Small intestine (tissue), 7 donors: ENCODE measurements around the gene DSTYK. TPM values are rescaled to one million over a fixed set of nuclear protein-coding genes. Genes with fewer than 3 reads are reported as not detected.

Source experiments
- DNase-seq, 2 donors: peaks; one replicate each; pipeline versions ENCODE4 v3.0.0 to v3.0.0-alpha.2; 2013
- FAIRE-seq: peaks from 2 replicates; lab custom pipeline; 2012; peaks lifted over from hg19 to GRCh38; lab: Jason Lieb, UNC
- H3K27ac ChIP-seq, 3 donors: one replicate each; pipeline ENCODE4 v1.5.1; 2013; ENCODE audit warnings: low read length in 2 of 3, mild to moderate bottlenecking in 2 of 3, control low read depth in 1 of 3, inconsistent platforms in 1 of 3, low read depth in 1 of 3, moderate library complexity in 1 of 3
- H3K27me3 ChIP-seq, 3 donors: one replicate each; pipeline ENCODE4 v1.6.1; 2013; ENCODE audit warnings: low read length in 3 of 3, inconsistent platforms in 1 of 3; ENCODE audit not compliant: control insufficient read depth in 3 of 3, insufficient read depth in 3 of 3
- H3K36me3 ChIP-seq, 3 donors: one replicate each; pipeline ENCODE4 v1.6.1; 2013; ENCODE audit warnings: low read length in 3 of 3, inconsistent platforms in 1 of 3, low read depth in 1 of 3, mild to moderate bottlenecking in 1 of 3, moderate library complexity in 1 of 3; ENCODE audit not compliant: control insufficient read depth in 3 of 3, insufficient read depth in 2 of 3
- H3K4me1 ChIP-seq, 3 donors: one replicate each; pipeline ENCODE4 v1.6.1; 2013; ENCODE audit warnings: low read length in 2 of 3, inconsistent platforms in 1 of 3, low read depth in 1 of 3, mild to moderate bottlenecking in 1 of 3, moderate library complexity in 1 of 3; ENCODE audit not compliant: control insufficient read depth in 3 of 3, insufficient read depth in 2 of 3
- H3K4me3 ChIP-seq, 3 donors: one replicate each; pipeline ENCODE4 v1.5.1; 2013; ENCODE audit warnings: low read length in 3 of 3, control low read depth in 1 of 3, inconsistent platforms in 1 of 3, low read depth in 1 of 3, mild to moderate bottlenecking in 1 of 3, moderate library complexity in 1 of 3
- H3K9me3 ChIP-seq, 2 donors: one replicate each; pipeline ENCODE4 v1.6.1; 2013; ENCODE audit warnings: low read depth in 1 of 2, low read length in 1 of 2; ENCODE audit not compliant: control insufficient read depth in 2 of 2, insufficient read depth in 1 of 2
- WGBS, 3 donors: extraction: QIAGEN DNeasy Blood & Tissue Kit; methylation state at CpG; one replicate each; pipeline ENCODE4 v1.1.7; 2013; 5-methylcytosine and 5-hydroxymethylcytosine counted together
- polyA plus RNA-seq, 4 donors: library from polyadenylated mRNA; stranded (reverse) in 3 of 4; unstranded in 1 of 4; fragments of 200-250 nt in 3 of 4; fragments of 120-200 nt in 1 of 4; gene quantifications; one replicate each; pipeline versions ENCODE4 v1.2.1 to v1.2.3, GENCODE V29; 2013
- donor health status: healthy with polysubstance abuse.
- donor health status: control.
- donor health status: control.
- donor health status: Bipolar disorder and iron deficiency.
- donor health status: healthy.

The DSTYK gene
- polyA plus RNA-seq, 4 donors: 1.1 to 4.8 (median 2.3) TPM

DNA sequence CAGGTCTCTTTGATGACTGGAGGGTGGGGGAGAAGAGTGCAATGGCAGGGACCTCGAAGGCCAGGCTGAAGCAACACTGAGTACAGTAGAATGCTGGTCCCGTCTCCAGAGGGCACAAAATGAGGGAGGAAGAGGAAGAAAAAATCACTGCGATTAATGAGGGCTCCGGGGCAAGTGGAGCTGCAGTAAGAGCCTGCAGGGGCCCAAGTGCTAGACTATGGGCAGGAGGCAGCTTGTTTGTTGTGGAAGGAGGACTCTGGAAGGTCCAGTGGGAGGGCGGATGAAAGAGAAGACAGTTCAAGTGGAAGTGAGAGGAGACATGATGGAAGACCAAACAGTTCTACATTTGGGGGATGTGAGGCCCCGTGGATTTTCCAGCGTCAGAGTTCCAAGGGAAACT is 33.6 kb upstream of the DSTYK start:
- no peaks in the 10 kb centered on the region for H3K36me3 ChIP-seq
- 83 to 90% (median 85%) methylated on average over 7 of the region's 7 CpGs for WGBS, 3 donors
- H3K4me1 ChIP-seq: peaks cover 0 to 27% (median 7%) of the 10 kb centered on the region in 3 donors
- no peaks in the 10 kb centered on the region for H3K27me3 ChIP-seq
- H3K27ac ChIP-seq: no peak overlapping the region
- FAIRE-seq: no peak
- H3K4me3 ChIP-seq: no peak overlapping the region
- H3K9me3 ChIP-seq: no peaks in the 10 kb centered on the region
- DNase-seq: no peak

DNA sequence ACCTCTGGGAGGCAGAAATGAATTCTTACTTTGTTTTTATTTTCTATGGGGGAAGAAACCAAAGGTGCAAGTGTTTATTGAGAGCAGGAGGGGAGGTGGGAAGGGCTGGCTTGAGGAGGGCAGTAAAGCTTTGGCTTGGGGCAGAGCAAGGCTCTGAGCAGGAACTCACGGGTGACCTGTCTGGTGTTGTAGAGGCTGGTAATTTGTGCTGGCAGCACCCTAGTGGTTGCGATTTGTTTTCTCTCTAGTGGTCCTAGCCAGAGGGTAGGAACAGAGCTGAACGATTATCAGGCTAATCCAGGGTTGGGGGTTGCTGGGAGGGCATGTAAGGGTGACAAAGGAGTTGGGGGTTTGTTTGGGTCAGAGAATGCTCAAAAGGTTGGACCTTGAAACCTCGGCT is 32.9 kb upstream of the DSTYK start:
- FAIRE-seq: no peak

DNA sequence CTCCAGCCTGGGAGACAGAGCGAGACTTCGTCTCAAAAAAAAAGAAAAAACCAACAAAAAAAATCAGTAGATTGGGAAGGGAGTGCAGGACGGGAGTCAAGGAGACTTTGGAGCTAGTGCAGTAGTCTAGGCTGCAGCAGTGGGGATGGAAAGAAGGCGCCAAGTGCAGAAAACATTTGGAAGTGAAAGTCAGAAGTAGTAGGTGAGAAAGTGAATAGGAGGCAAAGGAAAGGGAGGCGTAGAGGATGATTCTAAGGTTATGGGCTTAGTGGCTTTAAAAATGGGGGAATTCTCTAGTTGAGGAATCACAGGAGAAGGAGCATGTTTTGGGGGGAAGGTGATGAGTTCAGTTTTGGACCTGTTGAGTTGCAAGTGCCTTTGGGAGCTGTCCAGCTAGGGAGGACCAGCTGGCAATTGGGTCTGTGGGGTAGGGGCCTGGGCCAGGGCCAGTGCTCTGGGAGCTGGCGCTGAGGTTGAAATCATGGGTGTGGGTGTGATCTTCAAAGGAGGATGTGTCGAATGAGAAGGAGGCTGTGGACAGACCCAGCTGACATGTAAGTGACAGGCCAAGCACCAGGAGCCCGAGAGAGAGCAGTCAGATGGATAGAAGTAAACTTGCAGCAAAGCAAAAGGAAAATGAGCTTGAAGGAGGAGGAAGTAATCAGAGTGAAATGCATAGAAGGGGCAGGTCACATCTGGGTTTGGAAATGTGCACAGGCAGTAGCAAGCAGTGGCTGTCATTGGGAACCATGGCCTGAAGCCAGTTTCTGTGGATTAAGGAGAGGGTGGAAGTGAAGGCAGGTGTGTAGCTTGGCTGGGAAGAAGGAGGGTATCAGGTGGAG is 32.1 kb upstream of the DSTYK start:
- no peak for FAIRE-seq
- H3K27ac ChIP-seq: no peak overlapping the region

More for the DNA sequence above, 32.9 kb upstream of the DSTYK start:
- no peak for DNase-seq
- no peak overlapping the region for H3K27ac ChIP-seq
- H3K4me3 ChIP-seq: no peak overlapping the region
- peaks cover 0 to 21% (median 5%) of the 10 kb centered on the region in 3 donors for H3K4me1 ChIP-seq
- H3K27me3 ChIP-seq: no peaks in the 10 kb centered on the region
- WGBS, 3 donors: 62 to 81% (median 69%) methylated on average over 4 of the region's 4 CpGs
- no peaks in the 10 kb centered on the region for H3K9me3 ChIP-seq
- no peaks in the 10 kb centered on the region for H3K36me3 ChIP-seq

DNA sequence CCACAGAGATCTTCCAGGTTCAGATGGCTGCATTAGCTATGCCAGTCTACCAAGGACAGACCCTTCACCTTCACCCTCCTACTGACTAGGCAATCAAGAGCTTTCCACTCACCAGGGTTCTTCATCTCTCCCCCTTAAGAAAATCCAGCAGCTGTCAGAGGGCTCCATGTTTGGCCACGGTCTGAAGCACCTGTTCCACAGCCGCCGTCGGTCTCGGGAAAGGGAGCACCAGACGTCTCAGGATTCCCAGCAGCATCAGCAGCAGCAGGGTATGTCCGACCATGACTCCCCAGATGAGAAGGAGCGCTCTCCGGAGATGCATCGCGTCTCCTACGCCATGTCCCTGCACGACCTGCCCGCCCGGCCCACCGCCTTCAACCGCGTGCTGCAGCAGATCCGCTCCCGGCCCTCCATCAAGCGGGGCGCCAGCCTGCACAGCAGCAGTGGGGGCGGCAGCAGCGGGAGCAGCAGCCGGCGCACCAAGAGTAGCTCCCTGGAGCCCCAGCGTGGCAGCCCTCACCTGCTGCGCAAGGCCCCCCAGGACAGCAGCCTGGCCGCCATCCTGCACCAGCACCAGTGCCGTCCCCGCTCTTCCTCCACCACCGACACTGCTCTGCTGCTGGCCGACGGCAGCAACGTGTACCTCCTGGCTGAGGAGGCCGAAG is 30.0 kb upstream of the DSTYK start:
- Histone ChIP-seq H3K36me3 (no peaks in the 10 kb centered on the region), H3K27me3 (peaks cover 0 to 3% (median 0%) of the 10 kb centered on the region in 3 donors), H3K9me3 (no peaks in the 10 kb centered on the region), H3K4me3 (no peak overlapping the region), H3K4me1 (peaks cover 0 to under 1% (median 0%) of the 10 kb centered on the region in 3 donors), H3K27ac (no peak overlapping the region)
- 96% methylated on average over 36 of the region's 36 CpGs for WGBS, 3 donors
- DNase-seq (no peak), FAIRE-seq (no peak)

More for the DNA sequence above, 32.1 kb upstream of the DSTYK start:
- Histone ChIP-seq H3K9me3 (no peaks in the 10 kb centered on the region), H3K27me3 (no peaks in the 10 kb centered on the region), H3K36me3 (no peaks in the 10 kb centered on the region), H3K4me3 (no peak overlapping the region), H3K4me1 (peaks cover 0 to 13% (median 4%) of the 10 kb centered on the region in 3 donors)
- DNase-seq: no peak
- 88 to 90% (median 89%) methylated on average over 8 of the region's 8 CpGs for WGBS, 3 donors

DNA sequence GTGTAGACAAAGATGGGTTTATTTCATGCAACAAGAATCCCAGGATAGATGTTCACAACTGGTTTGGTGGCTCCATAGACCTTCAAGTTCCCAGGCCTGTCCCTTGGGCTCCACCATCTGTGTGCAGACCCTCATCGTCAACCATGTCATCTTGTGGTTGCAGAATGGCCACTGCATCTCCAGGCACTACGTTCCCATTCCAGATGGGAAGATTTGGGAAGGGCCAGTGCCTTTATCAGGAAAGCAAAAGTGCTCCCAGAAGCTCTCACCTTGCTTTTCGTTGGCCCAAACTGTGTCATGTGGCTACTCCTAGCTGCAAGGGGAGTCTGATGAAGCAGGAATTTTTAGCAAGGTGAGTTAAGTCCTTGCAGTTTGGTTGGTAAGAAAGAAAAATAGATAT is 29.1 kb upstream of the DSTYK start:
- Histone ChIP-seq H3K9me3 (no peaks in the 10 kb centered on the region), H3K36me3 (no peaks in the 10 kb centered on the region), H3K27ac (no peak overlapping the region), H3K4me1 (no peaks in the 10 kb centered on the region), H3K4me3 (no peak overlapping the region), H3K27me3 (peaks cover 0 to 3% (median 0%) of the 10 kb centered on the region in 3 donors)
- FAIRE-seq (no peak), DNase-seq (no peak)
- WGBS, 3 donors: 62 to 88% (median 77%) methylated on average over 3 of the region's 3 CpGs

DNA sequence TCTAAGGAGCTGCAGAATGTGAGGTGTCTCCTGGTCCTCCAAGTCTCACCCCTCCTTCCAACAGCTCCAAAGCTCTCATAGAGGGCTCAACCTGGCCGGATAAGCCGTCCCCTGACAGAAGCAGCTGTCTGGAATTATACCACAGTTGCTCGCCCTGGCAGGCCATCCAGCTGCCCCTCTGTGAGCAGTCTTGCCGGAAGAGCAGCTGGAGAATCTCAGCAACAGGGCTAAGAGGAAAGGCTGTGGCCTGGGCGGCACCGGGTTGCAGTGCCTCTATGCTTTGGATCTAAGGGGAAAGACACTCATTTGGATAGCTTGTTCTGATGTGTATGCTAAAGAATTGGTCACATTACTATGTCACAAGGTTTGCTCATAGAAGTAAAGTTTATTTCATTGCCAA is 28.6 kb upstream of the DSTYK start:
- no peaks in the 10 kb centered on the region for H3K9me3 ChIP-seq
- peaks cover 0 to 3% (median 0%) of the 10 kb centered on the region in 3 donors for H3K27me3 ChIP-seq
- H3K36me3 ChIP-seq: no peaks in the 10 kb centered on the region
- H3K27ac ChIP-seq: no peak overlapping the region
- FAIRE-seq: no peak
- DNase-seq: no peak
- no peak overlapping the region for H3K4me3 ChIP-seq
- WGBS, 3 donors: 79 to 91% (median 91%) methylated on average over 6 of the region's 6 CpGs
- no peaks in the 10 kb centered on the region for H3K4me1 ChIP-seq

DNA sequence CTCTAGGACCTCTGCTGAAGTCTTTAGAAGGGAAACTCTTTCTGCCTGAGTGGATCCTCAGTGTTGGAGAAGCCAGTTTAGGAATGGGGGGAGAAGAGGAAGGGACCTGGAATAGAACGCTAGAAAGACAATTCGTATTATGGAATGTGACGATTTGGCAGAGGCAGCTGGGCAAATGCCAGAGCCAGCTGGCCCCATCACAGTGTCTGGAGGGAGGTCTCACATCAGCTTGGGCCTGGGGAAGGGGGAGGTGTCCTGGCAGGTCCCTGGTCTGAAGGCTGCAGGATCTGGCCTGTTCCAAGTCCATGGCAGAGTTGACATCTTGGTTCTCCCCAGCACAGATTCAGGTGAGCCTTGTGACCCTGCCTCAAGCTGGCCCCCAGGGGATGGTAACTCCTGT is 27.6 kb upstream of the DSTYK start:
- no peak for DNase-seq
- H3K4me3 ChIP-seq: no peak overlapping the region
- no peaks in the 10 kb centered on the region for H3K9me3 ChIP-seq
- no peaks in the 10 kb centered on the region for H3K36me3 ChIP-seq
- H3K27me3 ChIP-seq: peaks cover 0 to 3% (median 0%) of the 10 kb centered on the region in 3 donors
- no peaks in the 10 kb centered on the region for H3K4me1 ChIP-seq
- H3K27ac ChIP-seq: no peak overlapping the region
- 69 to 87% (median 86%) methylated on average over 3 of the region's 3 CpGs for WGBS, 3 donors
- FAIRE-seq: no peak

DNA sequence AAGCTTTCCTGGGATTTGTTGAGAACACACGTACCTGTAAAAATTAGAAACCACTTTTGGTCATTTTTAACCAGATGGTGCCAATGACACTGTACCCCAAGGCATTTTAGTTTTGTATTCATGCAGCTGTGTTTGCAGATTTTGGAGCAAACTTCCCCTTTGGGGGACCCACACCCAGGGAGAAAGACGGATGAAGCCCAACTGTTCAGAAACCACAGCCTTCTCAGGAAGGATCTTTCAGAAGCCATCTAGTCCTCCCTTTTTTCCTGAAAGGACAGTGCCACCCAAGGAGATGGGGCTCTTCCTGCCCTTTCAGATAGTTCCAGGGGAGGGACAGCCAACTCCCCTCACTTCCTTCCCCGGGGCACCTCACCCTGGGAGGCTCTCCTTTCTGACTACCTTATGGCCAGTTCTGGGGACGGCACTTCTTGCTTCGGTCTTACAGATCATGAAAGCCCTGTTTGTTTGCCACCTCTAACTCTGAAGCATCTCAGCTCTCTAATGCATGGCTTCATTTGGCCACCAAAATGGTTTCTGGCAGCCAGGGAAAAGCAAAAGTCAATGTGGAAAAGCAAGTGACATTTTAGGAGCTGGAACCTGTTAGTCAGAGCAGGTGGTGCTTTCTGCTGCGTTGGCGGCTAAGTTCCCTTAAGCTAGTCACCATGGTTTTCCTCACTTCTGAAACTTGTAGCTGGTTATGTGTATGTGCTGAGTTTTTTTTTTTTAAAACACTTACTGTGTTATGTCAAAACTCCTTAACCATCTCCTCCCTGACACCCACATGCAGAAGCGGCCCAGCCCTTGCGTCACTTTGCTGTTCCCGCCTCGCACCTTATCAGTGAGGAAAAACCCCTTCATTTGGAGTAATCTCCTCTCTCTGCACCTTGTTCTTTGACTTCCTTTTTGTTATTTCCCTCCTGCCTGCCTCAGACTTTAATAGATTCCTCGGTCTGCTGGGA is 26.3 kb upstream of the DSTYK start:
- H3K27me3 ChIP-seq: peaks cover 0 to 3% (median 0%) of the 10 kb centered on the region in 3 donors
- FAIRE-seq (no peak), DNase-seq (no peak)
- H3K27ac ChIP-seq: no peak overlapping the region
- no peaks in the 10 kb centered on the region for H3K4me1 ChIP-seq
- H3K4me3 ChIP-seq: no peak overlapping the region
- no peaks in the 10 kb centered on the region for H3K9me3 ChIP-seq
- WGBS, 3 donors: 44 to 55% (median 54%) methylated on average over 12 of the region's 12 CpGs
- H3K36me3 ChIP-seq: no peaks in the 10 kb centered on the region
